Measurements from ENCODE around the gene UVRAG.

The UVRAG gene

DNA sequence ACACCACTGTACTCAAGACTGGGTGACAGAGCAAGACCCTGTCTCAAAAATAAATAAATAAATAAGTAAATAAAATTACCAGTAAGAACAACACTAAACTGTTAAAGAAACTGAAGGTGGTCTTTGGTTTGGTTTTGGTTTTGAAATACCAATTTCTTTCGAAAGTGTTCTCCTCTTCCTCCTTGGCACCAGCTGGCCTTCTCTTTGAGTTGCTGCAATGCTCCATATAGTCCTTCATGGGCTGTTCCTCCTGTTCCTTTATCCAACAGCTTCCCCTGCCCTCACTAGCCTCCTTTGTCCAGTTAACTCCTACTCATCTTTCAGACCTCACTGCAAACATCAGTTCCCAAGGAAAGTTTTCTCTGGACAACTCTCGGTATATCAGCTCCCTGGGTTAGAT is 5.0 kb upstream of the UVRAG start:
- no peak for DNase-seq (ENCODE audit: low read depth in 2 of 2)

DNA sequence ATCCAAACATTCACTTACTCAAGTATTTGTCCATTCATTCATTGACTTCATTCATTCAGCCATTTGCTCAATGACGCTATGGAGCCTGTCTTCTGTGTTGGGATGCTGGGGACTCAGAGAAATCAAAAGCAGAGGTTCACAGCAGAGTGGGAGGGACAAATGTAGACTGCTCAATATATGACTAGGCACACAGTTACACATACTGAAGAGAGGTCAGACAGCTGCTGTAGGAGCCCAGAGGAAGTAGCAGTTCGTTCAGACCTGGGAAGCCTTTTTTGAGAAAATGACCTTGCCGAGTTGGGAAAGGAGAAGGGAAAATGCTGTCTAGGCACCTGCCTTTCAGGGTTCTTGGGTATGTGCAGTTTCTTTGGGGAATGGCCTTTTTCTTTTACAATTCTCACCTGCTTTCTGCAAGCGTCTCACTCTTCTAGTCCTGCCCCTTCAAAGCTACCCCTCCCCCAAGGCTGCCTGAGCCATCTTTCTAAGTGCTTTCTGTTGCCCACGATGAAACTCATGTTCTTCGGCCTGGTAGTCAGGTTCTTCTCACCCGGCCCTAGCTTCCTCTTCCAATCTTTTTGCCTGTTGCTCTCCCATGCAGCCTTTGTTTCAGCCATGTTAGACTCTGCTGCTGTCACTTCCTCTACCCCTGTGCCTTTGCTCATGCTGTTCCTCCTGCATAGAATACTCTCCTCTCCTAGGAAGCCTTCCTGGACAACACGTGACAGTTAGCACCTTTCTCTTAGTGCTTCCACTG is 4.2 kb upstream of the UVRAG start:
- no peak for DNase-seq (ENCODE audit: low read depth in 2 of 2)

DNA sequence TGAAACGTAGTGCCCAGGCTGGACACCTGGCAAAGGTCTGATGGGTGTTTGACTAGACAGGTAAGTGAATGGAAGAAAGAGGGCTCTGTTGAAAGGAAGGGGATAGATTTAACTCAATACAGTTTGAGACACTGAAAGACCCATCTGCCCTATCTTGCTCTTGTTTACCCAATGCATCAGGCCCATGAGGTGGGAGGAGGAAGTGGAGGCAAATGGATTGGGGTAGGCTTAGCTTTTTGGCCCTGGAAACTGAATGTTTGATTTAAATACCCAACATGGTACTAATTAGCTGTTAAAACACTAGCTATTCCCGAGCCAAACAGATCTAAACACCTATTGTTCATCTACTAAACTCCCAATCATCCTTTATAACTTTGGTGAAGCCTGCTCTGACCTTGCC is 3.5 kb upstream of the UVRAG start:
- no peak for DNase-seq (ENCODE audit: low read depth in 2 of 2)

DNA sequence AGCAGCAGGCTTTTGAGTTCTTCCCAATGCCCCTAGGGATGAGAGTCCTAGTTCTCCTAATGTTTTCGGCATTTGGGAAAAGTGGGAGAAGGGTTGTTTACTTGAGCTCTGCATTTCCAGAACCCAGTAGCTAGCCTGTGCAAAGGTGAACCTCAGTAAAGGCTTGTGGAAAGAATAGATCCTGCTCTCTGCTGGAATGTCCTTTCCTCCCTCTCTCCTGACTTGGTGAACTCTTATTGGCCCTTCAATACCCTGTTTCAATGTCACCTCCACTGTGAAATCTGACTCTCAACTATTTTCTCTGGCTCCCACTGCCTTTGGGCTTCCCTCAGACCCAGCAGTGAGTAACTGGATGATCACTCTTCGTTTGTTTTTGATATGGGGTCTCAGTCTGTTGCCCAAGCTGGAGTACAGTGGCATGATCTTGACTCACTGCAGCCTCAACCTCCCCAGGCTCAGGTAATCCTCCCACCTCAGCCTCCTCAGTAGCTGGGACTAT is 2.4 kb upstream of the UVRAG start:
- no peak for DNase-seq (ENCODE audit: low read depth in 2 of 2)

DNA sequence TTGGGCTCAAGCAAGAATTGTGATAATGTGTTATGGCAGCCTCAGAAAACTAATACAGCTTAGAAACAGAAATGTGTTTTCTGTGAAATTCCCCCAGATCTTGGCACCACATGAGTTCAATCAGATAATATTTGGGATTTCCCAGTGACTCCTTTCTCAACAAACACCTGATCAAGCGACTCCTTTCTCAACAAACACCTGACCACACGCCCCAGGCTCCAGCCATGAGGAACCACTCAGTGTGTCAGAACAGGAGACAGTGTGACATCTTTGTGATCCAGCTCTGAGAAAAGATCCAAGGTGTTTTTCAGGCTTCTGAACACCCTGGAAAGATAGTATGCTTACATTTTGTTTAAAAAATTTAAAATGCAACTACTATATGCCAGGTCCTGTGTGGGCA is 1.9 kb upstream of the UVRAG start:
- DNase-seq (ENCODE audit: low read depth in 2 of 2): no peak

DNA sequence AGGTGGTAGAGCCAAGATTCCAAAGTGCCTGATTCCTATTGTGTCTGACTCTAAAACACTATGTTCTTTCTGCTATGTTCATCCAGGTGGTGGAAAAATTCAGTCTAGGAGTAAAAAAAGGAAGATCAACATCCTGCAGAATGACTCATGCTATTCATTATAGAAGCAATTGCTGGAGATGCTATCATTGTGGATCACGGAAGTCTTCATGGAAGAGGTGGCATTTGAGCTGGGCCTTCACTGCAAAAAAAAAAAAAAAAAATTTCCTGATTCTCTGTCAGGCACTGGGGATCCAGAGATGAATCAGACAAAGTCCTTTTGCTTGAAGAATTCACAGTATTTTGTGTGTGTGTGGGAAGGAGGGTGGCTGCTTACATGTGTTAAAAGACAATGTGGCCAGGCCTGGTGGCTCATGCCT is 1.4 kb upstream of the UVRAG start:
- no peak for DNase-seq (ENCODE audit: low read depth in 2 of 2)

DNA sequence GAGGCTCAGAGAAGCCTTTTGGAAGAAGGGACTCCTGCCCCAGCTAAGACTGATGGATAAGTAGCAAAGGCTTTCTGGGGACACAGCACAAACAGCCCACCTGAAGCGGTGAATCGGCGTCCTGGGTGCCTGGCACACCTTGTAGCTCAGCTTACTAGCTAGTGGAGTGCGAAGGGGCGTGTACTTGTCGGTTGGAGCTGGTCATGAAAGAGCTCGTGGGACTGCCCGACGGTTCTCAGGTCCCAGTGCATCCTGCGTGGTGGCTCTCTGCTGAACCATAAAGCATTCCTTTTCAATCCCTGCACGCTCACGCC is 690 bp upstream of the UVRAG start:
- no peak for DNase-seq (ENCODE audit: low read depth in 2 of 2)

DNA sequence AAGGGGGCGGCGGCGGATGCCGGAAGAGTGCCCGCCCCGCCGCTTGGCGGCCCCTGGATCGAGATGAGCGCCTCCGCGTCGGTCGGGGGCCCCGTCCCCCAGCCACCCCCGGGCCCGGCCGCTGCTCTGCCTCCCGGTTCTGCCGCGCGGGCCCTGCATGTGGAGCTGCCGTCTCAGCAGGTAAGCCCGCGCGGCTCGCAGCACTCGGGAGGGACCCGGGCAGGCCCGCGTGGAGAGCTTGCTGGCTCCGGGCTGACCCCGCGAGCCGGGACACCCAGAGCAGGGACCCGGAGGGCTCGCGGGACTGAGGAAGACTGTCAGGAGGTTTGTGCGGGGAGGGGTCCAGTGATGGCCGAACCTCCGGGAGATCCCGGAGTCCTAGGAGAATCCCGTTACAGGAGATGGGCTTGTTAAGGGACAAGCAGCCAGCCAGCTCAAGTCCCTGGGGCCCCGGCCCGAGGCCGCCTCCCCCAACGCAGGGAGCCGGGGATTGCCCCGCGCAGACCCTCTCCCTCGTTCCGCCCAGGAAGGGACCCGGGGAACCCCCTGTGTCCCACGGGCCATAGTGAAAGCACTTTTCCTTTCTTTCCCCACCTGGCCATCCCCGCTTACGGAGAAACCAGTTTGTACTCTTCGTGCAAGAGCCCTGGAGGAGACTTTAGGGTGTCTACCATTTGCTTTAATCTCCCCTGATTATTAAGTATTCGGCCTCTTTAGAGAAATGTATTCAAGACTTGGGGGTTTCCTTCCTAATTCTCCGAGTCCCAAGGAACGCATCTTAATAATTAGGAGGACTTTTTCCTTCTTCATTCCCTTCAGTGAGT is 547 bp downstream of the UVRAG start:
- DNase-seq (ENCODE audit: low read depth in 2 of 2): peak in 1 of 2 donors; percentile 7

DNA sequence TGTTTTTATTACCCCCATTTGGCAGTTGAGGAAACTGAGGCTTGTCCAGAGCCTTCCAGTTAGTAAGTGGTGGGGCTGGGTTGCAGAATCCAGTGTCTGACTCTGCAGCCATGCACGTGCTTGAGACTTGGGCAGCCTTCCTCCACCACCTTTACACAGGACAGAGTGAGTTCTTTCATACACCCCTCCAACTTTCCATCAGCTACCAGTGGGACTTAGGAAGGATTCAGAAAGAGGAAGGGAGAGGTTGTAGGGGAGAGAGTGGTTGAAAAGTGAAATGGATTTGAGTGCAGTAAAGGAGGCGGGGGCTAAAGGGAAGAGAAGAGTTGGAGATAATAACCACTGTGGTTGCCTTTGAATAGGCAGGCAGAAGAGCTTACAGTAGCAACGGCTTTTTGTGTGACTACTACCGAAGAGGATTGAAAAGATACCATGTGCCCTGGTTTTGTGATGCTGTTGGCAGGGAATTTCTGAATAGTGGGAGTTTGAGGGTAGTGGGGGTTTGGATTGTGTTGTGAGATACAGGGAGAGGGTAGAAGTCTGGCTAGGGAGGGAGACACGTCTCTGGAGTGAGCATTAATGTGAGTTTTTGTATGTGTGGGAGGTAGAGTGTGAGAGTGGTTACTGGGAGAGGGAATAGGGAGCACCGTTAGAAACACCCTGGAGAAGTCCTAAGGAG is 1.7 kb downstream of the UVRAG start:
- DNase-seq (ENCODE audit: low read depth in 2 of 2): no peak

DNA sequence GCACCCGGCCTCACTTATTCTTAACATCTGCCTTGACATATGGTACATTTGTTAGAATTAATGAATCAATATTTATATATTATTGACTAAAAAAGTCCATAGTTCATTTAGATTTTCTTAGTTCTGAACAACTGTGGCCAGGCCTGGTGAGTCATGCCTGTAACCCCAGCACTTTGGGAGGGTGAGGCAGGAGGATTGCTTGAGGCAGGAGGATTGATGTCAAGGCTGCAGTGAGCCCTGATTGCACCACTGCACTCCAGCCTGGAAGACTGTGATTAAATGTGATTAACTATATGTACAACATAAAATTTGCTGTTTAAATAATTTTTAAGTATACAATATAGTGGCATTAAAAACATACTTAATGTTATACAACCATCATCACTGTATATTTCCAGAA is 5.6 kb downstream of the UVRAG start:
- DNase-seq (ENCODE audit: low read depth in 2 of 2): no peak

DNA sequence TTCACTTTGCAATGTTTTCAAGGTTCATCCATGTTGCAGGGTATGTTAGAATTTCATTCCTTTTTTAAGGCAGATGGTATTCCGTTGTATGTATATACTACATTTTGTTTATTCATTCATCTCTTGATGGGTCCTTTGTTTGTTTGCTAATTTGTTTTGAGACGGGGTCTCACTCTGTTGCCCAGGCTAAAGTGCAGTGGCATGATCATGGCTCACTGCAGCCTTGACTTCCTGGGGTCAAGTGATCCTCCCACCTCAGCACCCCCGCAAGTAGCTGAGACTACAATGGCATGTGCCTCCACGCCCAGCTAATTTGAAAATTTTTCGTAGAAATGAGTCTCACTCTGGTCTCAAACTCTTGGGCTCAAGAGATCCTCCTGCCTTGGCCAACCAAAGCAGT is 6.2 kb downstream of the UVRAG start:
- no peak for DNase-seq (ENCODE audit: low read depth in 2 of 2)

DNA sequence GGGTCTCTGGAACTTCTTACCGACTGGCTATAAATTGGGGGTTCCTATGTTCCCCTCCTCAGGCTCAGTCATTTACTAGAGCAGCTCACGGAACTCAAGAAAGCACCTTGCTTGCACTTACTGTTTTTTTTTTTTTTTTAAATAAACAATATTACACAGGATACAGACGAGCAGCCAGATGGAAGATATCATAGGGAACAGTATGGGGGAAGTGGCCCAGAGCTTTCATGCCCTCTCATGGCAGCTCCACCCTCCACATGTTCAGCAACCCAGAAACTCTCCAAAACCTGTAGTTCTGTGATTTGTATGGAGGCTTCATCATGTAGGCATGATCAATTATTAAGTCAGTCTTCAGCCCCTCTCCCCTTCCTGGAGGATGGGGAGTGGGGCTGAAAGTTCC is 7.5 kb downstream of the UVRAG start:
- no peak for DNase-seq (ENCODE audit: low read depth in 2 of 2)

DNA sequence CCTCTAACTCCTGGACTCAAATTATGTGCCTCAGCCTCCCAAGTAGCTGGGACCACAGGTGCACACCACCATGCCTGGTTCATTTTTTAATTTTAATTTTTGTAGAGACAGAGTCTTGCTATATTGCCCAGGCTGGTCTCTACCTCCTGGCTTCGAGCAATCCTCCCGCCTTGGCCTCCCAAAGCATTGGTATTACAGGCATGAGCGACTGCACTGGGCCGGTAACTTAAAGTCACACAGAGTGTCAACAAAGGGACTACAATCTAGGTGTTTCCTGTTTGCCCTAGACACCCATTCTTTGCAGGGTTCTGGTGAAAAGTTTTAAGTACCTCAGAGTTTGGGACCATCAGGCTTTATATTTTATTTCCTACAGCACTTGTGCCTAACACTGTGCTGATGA is 8.4 kb downstream of the UVRAG start:
- DNase-seq (ENCODE audit: low read depth in 2 of 2): no peak

DNA sequence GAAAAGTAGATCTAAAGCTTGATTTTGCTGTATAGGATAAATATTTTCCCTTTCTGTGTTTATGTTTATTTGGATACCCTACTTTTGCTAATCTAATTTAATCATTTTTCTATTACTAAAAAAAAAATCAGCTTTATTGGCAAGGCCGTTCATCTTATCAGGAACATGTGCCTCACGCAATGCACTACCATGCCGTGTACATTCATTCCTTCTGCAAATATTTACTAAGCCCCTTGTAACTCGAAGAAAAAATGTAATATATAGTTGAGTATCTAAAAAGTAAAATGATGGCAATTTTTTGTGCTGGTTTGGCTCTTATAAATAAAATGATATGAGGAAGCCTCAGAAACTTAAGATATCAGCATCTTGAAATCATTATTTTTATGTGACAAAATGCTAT is 8.9 kb downstream of the UVRAG start:
- no peak for DNase-seq (ENCODE audit: low read depth in 2 of 2)

DNA sequence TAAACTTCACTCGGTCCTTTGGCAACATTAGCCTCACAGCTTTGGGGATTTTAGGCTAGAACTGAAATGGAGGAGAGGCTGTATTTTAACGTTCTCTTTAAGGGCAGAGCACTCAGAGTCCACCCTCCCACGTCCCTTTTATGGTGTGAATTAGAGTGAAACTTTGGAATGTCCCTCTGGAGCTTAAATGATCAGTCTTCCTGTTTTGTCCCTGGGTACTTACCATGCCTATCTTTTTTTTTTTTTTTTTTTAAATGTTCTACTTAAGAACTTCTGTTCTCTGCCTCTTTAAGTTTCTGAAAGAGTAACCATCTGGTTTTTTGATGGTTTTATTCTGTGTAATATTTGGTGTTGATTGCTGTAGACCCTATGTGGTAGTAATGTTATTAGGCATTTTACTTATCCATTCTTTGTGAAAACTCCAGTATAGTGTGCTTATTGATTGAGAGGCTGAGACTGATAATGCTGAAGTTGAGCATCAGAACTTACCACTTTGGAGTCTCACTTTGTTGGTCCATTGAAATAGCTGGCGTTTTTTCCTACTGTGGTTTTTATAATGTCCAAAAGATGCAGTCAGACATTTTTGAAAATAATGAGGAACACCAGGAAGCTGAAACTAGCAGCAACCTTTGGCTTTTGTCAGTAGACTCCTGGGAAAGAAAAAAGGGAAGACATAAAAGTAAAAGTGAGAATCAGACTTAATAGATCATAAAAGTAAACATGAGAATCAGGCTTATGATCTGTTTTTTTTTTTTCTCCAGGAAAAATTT is 11.6 kb downstream of the UVRAG start:
- no peak for DNase-seq (ENCODE audit: low read depth in 2 of 2)

DNA sequence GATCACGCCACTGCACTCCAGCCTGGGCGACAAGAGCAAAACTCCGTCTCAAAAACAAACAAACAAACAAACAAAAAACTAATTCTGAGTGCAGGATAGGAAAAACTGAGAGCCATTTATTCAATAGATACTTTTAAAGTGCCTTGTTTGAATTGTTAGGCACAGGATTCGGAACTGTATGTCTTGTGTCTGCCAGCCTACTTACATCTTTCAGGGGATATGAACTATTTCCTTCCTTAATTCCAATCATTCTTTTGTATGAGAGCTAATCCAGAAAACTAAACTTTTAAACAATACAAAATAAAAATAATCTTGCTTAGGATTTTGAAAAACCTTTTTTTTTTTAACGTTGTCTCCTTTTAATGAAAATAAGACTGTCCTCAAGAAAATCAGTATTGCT is 12.6 kb downstream of the UVRAG start:
- DNase-seq (ENCODE audit: low read depth in 2 of 2): no peak

DNA sequence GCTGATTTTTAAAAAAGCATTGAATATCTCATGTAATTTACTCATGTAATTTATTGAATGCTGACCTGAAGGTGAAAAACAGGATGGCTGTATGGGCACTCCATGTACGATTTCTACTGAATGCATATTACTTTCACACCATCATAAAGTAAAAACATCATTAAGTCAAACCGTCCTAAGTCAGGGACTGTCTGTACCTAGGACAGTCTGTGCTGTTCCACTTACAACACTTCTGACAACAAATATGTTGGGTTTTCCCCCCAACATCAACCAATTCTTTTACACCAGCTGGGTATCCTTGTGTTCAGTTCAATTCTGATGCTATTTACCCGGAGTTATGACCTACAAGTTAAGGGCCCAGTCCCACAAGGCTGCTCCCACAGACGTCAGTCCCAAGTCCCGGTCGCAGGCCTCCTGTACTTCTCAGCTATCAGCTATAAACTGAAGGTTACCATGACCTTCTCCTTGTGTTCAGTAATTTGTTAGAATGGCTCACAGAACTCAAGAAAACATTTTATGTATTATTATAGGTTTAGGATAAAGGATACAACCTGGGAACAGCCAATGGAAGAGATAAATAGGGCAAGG is 17.0 kb downstream of the UVRAG start:
- DNase-seq (ENCODE audit: low read depth in 2 of 2): no peak

DNA sequence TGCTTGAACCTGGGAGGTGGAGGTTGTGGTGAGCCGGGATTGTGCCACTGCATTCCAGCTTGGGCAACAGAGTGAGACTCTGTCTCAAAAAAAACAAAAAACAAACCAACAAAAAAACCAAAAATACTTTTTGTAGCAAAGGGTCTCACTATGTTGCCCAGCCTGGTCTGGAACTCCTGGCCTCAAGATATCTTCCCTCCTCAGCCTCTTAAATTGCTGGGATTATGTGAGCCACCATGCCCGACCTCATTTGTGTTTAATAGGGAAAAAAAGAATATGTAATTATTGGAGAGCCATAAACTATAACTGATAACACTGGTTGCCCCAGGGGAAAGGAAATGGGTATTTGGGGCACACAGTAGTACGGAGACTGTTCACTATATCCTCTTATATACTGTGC is 19.7 kb downstream of the UVRAG start:
- DNase-seq (ENCODE audit: low read depth in 2 of 2): no peak

DNA sequence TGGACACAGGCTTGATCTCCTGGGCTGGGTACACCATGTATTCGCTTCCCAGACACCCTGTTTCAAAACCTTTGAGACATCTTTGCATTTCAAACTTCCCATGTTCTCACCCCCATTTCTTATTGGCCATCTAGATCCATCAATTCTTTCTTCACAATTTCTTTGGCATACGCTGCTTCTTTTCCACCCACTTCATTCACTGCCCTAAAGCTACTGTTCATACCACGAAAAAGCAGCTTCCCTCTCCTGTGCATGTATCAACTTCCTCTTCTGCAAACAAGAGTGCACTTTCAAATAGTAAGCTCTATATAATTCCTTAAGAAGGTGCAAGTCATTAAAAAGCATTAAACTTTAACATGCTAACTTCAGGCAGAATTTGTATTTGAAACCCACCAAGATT is 21.4 kb downstream of the UVRAG start:
- no peak for DNase-seq (ENCODE audit: low read depth in 2 of 2)

DNA sequence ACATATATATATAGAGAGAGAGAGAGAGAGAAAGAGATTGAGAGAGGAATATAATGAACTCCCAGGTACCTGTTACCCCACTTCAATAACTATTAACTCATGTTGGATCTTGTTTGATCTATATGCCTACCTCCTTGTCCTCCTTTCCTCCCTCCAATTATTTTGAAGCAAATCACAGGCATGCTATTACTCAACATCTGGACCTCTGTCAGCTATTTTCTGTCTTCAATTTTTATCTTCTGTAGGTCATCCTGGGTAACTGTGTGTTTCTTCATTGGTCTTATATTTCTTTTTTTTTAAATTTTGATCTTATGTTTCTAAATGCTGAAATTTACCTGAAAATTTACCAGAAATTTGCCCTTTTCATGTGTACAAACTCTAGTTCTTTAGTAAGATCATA is 24.8 kb downstream of the UVRAG start:
- no peak for DNase-seq (ENCODE audit: low read depth in 2 of 2)

DNA sequence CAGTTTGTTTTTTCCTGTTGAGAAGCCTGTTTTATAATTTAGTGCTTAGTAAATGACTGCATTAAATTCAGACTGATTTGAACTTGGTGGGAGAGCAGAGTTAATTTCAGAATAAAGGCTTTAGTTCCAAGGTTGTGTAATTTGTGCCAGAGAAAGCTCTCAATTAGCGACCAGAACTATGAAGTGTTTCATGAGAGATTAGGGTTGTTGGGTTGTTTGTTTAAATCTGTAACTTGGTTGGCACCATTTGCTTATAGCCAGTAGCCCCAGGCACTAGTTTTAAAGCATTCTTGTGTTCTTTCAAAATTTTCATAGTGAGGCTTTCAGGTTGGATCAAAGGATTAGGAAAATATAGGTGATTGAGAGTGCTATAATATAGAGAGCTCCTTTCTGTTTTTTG is 25.5 kb downstream of the UVRAG start:
- no peak for DNase-seq (ENCODE audit: low read depth in 2 of 2)

DNA sequence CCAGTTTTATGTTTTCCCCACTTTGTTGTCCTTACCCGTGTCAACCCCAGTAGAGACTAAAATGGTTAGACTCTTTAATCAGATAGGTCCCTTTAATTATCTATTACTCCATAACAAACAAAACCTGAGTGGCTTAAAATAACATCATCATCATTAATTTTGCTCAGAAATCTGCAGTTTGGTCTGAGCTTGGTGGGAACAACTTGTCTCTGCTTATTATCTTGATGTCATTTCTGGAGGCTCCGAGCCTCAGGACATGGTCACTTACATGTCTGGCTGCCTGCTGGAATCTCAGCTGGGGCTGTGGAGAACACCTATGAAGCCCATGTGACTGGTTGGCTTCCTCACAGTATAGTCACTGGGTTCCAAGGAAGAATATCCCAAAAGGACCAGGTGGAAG is 26.7 kb downstream of the UVRAG start:
- no peak for DNase-seq (ENCODE audit: low read depth in 2 of 2)
